NB4 (cell line): ENCODE results near the gene OR51D1.

Experiments used
- DNase-seq: peaks from one replicate; pipeline ENCODE4 v3.0.0; 2010; ENCODE audit warnings: low read depth
- H3K4me3 ChIP-seq: one replicate; pipeline ENCODE4 v1.5.1; 2011; ENCODE audit warnings: mild to moderate bottlenecking, low read depth, low read length, moderate library complexity
- CTCF ChIP-seq: IDR thresholded peaks from one replicate; pipeline ENCODE4 v1.5.1; 2012; ENCODE audit warnings: low read depth, low read length
- MAX ChIP-seq: IDR thresholded peaks from 2 replicates; pipeline ENCODE4 v1.6.1; 2011; ENCODE audit warnings: low read depth, low read length
- MYC ChIP-seq: IDR thresholded peaks from 2 replicates; pipeline ENCODE4 v1.6.1; 2011; ENCODE audit warnings: low read depth, low read length
- POLR2A ChIP-seq: IDR thresholded peaks from 2 replicates; pipeline ENCODE4 v1.6.1; 2011; ENCODE audit warnings: mild to moderate bottlenecking; ENCODE audit not compliant: insufficient read length; ENCODE audit errors: extremely low read depth

Gene OR51D1

GRCh38 chr11:4607096-4607495 lies 30.2 kb upstream of the OR51D1 start:
- peak overlapping the region; percentile 77 for H3K4me3 ChIP-seq
- TF ChIP-seq MAX (no peak), MYC (no peak), POLR2A (no peak), CTCF (no peak)
- no peak for DNase-seq

GRCh38 chr11:4607781-4608666 lies 29.3 kb upstream of the OR51D1 start, which contains the start of gene TRIM68:
Gene TRIM68 (minus strand): TSS chr11:4608231. CDS start chr11:4605504, 2,727 bp downstream.
- peak within 1 kb of the TSS; percentile 77 for H3K4me3 ChIP-seq
- no peak for TF ChIP-seq MYC
- TF ChIP-seq POLR2A = no peak
- no peak for TF ChIP-seq MAX
- TF ChIP-seq CTCF = no peak
- peak; percentile 94 for DNase-seq

GRCh38 chr11:4610258-4610935 lies 26.9 kb upstream of the OR51D1 start:
- TF ChIP-seq POLR2A (no peak), MYC (no peak), MAX (no peak), CTCF (no peak)
- H3K4me3 ChIP-seq = no peak overlapping the region
- DNase-seq = no peak

- DNase-seq = no peak
- no peak for TF ChIP-seq CTCF
- no peak for TF ChIP-seq MAX
- no peak for TF ChIP-seq MYC
- no peak for TF ChIP-seq POLR2A
- no peak overlapping the region for H3K4me3 ChIP-seq
These were observed 25.3 kb upstream of the OR51D1 start for GRCh38 chr11:4611986-4612385.

GRCh38 chr11:4615856-4616444 lies 21.3 kb upstream of the OR51D1 start:
- no peak for TF ChIP-seq CTCF
- no peak for TF ChIP-seq MYC
- TF ChIP-seq MAX = no peak
- TF ChIP-seq POLR2A = no peak
- no peak for DNase-seq
- H3K4me3 ChIP-seq = no peak overlapping the region
